HG02943 (cell line): ENCODE measurements around the gene SUN2.
"Not testable (repeated sequence)": the region's sequence is repeated elsewhere in the genome, so short reads cannot be mapped to it uniquely, and the experiment has no call there.

Experiments used
- ATAC-seq: cut with Tn5 transposase; IDR thresholded peaks from one replicate; pipeline ENCODE4 v1.9.1; 2021; ENCODE audit warnings: mild to moderate bottlenecking, low read depth, moderate library complexity; ENCODE audit not compliant: unreplicated experiment

SUN2 gene, protein sequence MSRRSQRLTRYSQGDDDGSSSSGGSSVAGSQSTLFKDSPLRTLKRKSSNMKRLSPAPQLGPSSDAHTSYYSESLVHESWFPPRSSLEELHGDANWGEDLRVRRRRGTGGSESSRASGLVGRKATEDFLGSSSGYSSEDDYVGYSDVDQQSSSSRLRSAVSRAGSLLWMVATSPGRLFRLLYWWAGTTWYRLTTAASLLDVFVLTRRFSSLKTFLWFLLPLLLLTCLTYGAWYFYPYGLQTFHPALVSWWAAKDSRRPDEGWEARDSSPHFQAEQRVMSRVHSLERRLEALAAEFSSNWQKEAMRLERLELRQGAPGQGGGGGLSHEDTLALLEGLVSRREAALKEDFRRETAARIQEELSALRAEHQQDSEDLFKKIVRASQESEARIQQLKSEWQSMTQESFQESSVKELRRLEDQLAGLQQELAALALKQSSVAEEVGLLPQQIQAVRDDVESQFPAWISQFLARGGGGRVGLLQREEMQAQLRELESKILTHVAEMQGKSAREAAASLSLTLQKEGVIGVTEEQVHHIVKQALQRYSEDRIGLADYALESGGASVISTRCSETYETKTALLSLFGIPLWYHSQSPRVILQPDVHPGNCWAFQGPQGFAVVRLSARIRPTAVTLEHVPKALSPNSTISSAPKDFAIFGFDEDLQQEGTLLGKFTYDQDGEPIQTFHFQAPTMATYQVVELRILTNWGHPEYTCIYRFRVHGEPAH

GRCh38 chr22:38755911-38756532 is at the start of gene SUN2:
SUN2 (minus strand) TSS chr22:38755998; CDS start chr22:38752628, 3,370 bp downstream.
- ATAC-seq: peak; percentile 50

- ATAC-seq: not testable (repeated sequence)
Measured at GRCh38 chr22:38805041-38805593, 49.3 kb upstream of the SUN2 start.

DNA sequence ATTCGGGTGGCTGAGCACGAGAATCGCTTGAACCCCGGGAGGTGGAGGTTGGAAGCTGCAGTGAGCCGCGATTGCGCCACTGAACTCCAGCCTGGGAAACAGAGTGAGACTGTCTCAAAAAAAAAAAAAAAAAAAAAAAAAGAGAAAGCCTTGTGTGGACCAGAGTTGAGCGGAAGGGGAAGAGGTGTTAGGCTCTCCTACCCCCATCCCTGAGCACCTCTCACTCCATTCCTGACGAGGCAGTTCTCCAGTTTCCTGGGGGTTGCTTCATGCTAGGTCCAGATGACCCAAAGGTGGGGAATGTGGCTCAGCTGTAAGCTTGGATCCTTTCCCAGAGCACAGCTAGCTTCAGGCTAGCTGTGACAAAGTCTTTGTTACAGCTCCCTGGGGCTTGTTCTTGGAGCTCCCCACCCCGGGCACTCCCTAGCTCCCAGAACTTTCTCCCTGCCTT is 46.9 kb upstream of the SUN2 start:
- no peak for ATAC-seq

GRCh38 chr22:38799265-38800002 is 43.6 kb upstream of the SUN2 start:
- no peak for ATAC-seq

DNA sequence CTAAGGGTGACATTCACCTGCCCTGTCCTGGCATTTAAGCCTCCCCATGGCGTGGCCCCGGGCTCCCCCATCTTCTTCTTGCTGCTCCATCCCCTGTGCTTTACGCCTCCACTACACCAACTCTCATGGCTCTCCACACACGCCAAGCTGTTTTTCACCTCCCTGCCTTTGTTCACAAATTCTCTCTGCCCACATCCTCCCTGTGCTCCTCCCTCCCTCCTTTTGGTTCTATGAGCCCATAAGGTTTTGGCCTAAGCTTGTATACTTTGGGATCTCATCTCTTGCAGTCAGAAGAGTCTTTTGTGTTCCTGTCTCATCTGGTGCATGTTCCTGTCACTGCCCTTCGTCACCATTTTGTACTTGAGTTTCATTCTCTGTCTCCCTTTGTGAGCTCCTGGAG is 42.7 kb upstream of the SUN2 start:
- ATAC-seq: no peak

DNA sequence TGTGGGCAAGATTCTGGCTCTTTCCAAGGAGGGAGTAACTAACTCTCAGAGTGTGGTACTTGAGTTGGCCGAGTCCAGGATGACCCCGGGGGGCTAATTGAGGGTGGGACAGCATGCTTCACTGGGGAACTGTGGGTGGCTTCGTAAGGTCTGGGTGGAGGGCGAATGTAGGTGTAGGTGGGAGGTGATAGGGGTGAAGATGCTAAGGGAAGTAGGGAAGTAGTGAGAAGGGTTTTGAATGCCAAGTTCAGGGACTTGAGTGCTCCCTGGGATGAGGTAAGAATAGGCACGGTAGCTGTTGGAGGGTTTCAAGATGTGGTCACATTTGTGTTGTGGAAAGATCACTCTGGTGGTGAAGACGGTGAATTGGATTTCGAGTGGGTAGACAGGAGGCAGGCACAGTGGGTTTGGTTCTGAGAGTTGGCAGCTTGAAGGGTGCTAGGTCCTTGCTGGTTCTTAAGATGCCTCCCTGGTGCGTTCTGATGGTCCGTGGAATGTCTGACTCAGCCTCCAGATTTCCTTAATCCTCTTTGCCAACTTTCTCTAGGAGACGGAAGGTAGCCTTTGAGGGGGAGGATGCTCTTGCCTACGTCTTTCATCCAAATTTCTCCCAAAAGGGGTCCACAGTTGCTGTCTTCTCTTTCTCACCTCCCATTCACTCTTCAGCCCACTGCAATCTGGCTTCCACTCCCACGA is 40.6 kb upstream of the SUN2 start:
- no peak for ATAC-seq

DNA sequence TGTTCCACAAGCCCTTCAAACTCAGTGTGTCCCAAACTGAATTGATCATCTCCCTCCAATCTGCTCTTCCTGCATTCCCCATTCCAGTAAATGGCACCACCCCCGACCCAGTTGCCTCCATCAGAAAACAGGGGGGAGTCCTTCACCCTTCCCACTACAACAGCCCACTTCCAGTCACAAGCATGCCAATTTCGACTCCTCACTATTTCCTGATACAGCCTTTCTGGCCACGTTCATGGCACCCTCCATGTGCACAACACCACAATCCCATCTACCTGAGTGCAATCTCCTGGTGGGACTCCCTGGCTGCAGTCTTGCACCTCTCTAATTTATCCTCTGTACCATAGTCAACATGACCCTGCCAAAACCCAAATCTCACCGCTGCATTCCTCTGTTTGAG is 39.8 kb upstream of the SUN2 start:
- ATAC-seq: no peak

DNA sequence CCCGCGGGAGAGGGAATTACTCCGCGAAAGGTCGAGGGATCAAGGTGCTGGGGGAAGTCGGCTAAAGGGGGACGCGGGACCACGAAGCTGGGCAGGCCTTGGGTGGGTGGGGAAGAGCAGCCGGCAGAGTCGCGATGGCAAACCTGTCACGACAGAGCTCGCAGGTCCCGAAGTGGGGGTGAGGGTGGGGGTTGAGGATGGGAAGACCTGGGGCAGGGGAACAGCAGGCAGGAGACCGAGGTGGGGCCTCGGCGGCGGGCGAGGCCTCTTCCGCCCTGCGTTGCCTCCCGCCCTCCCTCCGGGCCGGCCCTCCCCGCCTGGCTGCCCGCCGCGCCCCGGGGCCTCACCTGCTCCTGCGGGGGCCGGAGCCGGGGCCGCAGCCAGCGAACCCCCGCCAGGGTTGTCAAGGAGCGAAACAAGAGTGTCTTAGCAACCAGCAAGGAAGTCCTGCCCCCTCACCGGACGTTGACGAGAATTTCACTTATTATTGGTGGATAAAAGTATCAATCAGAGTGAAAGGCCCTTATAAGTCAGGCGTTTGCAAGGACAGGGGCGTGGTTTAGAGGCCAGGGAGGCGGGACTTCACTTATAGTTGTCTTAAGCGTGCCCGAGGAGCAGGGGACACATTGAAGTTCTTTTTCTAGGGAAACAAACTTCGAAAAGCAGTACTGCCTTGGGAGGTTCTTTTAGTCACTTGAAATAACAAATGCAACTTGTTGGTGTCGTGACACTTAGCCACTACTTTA is 38.1 kb upstream of the SUN2 start, which contains the start of gene DNAL4:
Gene DNAL4 (minus strand): TSS at position 423 of the 746 bp plus-strand sequence. CDS start 11,412 bp downstream, outside the sequence.
- ATAC-seq: peak; percentile 96

GRCh38 chr22:38793317-38793716 is 37.5 kb upstream of the SUN2 start:
- ATAC-seq: no peak

- ATAC-seq: no peak
Measured at GRCh38 chr22:38792833-38793232, 37.0 kb upstream of the SUN2 start.

GRCh38 chr22:38789606-38790005 is 33.8 kb upstream of the SUN2 start:
- ATAC-seq: no peak

GRCh38 chr22:38788846-38789245 is 33.0 kb upstream of the SUN2 start:
- no peak for ATAC-seq

- no peak for ATAC-seq
Measured at GRCh38 chr22:38788021-38788816, 32.4 kb upstream of the SUN2 start.

GRCh38 chr22:38786631-38787030 is 30.8 kb upstream of the SUN2 start:
- ATAC-seq: no peak

DNA sequence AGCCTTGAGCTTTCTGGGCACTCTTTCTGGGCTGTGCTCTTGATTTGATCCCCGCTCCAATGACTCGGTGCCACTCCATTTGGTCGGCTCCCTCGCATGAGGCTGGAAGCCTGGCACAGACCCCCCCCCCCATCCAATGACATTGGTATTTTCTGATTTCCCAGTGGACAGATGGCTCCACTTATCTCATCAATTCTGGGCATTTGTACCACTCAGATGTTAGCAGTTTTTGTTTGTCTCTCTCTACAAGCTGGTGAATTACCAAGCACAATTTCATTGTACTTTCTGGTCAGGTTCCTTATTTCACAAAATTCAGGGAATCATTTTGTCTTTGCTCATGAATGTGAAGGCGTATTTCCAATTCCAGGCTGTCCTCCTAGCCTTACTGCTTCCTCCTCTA is 29.1 kb upstream of the SUN2 start:
- ATAC-seq: no peak

GRCh38 chr22:38784035-38784434 is 28.2 kb upstream of the SUN2 start:
- ATAC-seq: no peak

- ATAC-seq: no peak
Measured at GRCh38 chr22:38783095-38783615, 27.4 kb upstream of the SUN2 start.
